ENCODE measurements around the gene RTEL1.
"Not testable (repeated sequence)": the region's sequence is repeated elsewhere in the genome, so short reads cannot be mapped to it uniquely, and the experiment has no call there.

Gene RTEL1

DNA sequence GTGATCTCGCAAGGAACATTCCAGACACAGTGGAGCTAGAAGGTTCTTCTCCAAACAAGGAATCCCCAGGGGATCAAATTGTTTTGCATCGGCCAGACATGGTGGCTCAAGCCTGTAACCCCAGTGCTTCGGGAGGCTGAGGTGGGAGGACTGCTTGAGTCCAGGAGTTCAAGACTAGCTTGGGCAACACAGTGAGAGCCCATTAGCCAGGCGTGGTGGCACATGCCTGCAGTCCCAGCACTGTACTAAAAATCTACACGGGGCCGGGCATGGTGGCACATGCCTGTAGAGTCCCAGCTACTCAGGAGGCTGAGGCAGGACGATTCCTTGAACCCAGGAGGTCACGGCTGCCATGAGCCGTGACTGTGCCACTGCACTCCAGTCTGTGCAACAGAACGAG, 46.5 kb upstream of the RTEL1 start:
- H3K9ac ChIP-seq (ENCODE audit: low read length), result no peak overlapping the region

DNA sequence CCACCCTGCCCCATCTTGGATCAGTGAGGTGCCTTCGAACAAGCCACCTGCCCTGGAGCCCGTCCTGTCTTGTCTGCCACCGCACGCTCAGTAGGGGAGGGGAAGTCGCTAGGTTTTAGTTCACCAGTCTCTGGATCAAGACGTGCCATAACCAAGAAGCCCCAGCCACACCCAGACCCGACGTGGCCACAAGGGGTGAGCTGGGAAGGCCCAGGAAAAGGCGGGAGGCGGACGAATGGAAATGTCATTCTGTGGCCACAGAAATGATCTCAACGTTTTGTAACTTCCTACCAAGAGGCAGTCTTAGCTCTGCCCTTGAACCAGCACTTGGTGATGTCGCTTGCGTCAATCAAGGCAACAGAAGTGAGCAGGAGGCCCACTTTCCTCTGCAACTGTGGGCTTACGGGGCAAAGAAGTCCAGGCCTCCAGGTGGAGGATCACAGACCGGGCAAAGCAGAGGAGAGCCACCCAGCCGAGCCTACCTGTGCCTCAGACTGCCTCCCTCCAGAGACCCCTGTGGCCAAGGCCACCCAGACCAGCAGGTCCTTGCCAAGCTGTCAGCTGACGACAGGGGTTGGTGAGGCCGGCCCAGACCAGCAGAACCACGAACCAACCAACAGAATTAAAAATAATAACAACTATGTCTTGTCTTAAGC, 45.7 kb upstream of the RTEL1 start:
- TF ChIP-seq EZH2phosphoT487 (IDR thresholded peaks at IDR 0.05; ENCODE audit: low read length) (no peak), EZH2 (optimal IDR thresholded peaks at IDR 0.05; ENCODE audit: low read depth, low read length) (no peak)
- TF ChIP-seq, protein P1, sequence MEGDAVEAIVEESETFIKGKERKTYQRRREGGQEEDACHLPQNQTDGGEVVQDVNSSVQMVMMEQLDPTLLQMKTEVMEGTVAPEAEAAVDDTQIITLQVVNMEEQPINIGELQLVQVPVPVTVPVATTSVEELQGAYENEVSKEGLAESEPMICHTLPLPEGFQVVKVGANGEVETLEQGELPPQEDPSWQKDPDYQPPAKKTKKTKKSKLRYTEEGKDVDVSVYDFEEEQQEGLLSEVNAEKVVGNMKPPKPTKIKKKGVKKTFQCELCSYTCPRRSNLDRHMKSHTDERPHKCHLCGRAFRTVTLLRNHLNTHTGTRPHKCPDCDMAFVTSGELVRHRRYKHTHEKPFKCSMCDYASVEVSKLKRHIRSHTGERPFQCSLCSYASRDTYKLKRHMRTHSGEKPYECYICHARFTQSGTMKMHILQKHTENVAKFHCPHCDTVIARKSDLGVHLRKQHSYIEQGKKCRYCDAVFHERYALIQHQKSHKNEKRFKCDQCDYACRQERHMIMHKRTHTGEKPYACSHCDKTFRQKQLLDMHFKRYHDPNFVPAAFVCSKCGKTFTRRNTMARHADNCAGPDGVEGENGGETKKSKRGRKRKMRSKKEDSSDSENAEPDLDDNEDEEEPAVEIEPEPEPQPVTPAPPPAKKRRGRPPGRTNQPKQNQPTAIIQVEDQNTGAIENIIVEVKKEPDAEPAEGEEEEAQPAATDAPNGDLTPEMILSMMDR (IDR thresholded peaks at IDR 0.05; ENCODE audit: low read length), result no peak
- Histone ChIP-seq H3K79me2 (ENCODE audit: low read length) (peaks cover 36% of the 10 kb centered on the region), H4K20me1 (ENCODE audit: insufficient read depth, low read length) (no peaks in the 10 kb centered on the region), H3F3A (ENCODE audit: insufficient read depth, low read length) (no peaks in the 10 kb centered on the region), H3K27me3 (replicated peaks; ENCODE audit: insufficient read depth, low read length) (no peaks in the 10 kb centered on the region), H3K4me3 (ENCODE audit: low read length) (no peak overlapping the region), H3K9me3 (replicated peaks; ENCODE audit: insufficient read depth, low read length) (no peaks in the 10 kb centered on the region), H2AFZ (ENCODE audit: low read length) (no peak overlapping the region), H3K9me2 (replicated peaks; ENCODE audit: insufficient read depth, low read length) (no peaks in the 10 kb centered on the region), H3K4me2 (ENCODE audit: low read depth, low read length) (no peak overlapping the region), H3K9ac (ENCODE audit: low read length) (no peak overlapping the region), H3K27ac (ENCODE audit: low read length) (no peak overlapping the region), H3K4me1 (ENCODE audit: low read length) (no peaks in the 10 kb centered on the region), H3K36me3 (replicated peaks; ENCODE audit: insufficient read depth, low read length) (no peaks in the 10 kb centered on the region)
- DNase-seq, result no peak

More for the DNA sequence above, 46.5 kb upstream of the RTEL1 start:
- Histone ChIP-seq H3K4me2 (ENCODE audit: low read depth, low read length) (no peak overlapping the region), H3K9me2 (replicated peaks; ENCODE audit: insufficient read depth, low read length) (no peaks in the 10 kb centered on the region), H3K27ac (ENCODE audit: low read length) (no peak overlapping the region), H4K20me1 (ENCODE audit: insufficient read depth, low read length) (no peaks in the 10 kb centered on the region), H3K36me3 (replicated peaks; ENCODE audit: insufficient read depth, low read length) (no peaks in the 10 kb centered on the region), H3K27me3 (replicated peaks; ENCODE audit: insufficient read depth, low read length) (no peaks in the 10 kb centered on the region), H3F3A (ENCODE audit: insufficient read depth, low read length) (no peaks in the 10 kb centered on the region), H3K4me3 (ENCODE audit: low read length) (no peak overlapping the region), H2AFZ (ENCODE audit: low read length) (no peak overlapping the region), H3K9me3 (replicated peaks; ENCODE audit: insufficient read depth, low read length) (no peaks in the 10 kb centered on the region), H3K4me1 (ENCODE audit: low read length) (no peaks in the 10 kb centered on the region), H3K79me2 (ENCODE audit: low read length) (peaks cover 41% of the 10 kb centered on the region)
- TF ChIP-seq EZH2phosphoT487 (IDR thresholded peaks at IDR 0.05; ENCODE audit: low read length) (no peak), EZH2 (optimal IDR thresholded peaks at IDR 0.05; ENCODE audit: low read depth, low read length) (no peak)
- TF ChIP-seq, protein P1 (IDR thresholded peaks at IDR 0.05; ENCODE audit: low read length), result no peak
- no peak for DNase-seq

DNA sequence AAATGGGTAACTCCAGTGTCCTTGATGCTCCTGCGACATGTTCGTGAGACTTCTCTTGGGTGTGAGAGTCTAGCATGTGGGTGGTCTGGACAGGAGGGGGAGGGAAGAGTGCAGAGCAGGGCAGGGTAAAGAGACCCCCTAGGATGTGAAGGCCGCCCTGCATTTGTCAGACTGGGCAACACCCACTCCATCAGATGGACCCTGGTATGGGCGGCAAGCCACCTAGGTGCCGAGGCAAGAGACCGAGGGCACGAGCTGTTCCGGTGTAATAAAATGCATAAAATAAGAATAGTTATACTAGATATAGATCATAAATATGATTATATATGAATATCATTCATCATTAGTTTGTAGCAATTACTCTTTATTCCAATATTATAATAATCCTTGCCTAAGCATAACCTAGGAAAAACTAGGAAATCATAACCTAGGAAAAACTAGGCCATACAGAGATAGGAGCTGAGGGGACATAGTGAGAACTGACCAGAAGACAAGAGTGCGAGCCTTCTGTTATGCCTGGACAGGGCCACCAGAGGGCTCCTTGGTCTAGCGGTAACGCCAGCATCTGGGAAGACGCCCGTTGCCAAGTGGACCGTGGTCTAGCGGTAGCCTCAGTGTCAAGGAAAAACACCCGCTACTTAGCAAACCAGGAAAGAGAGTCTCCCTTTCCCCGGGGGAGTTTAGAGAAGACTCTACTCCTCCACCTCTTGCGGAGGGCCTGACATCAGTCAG, 44.1 kb upstream of the RTEL1 start:
- not testable (repeated sequence) for DNase-seq; H3F3A ChIP-seq (ENCODE audit: insufficient read depth, low read length); H3K4me3 ChIP-seq (ENCODE audit: low read length); H3K4me2 ChIP-seq (ENCODE audit: low read depth, low read length); H3K9me2 ChIP-seq (replicated peaks; ENCODE audit: insufficient read depth, low read length); H3K4me1 ChIP-seq (ENCODE audit: low read length); H2AFZ ChIP-seq (ENCODE audit: low read length); H3K9me3 ChIP-seq (replicated peaks; ENCODE audit: insufficient read depth, low read length); H3K9ac ChIP-seq (ENCODE audit: low read length); H3K36me3 ChIP-seq (replicated peaks; ENCODE audit: insufficient read depth, low read length); H3K27me3 ChIP-seq (replicated peaks; ENCODE audit: insufficient read depth, low read length); H3K27ac ChIP-seq (ENCODE audit: low read length); H4K20me1 ChIP-seq (ENCODE audit: insufficient read depth, low read length)
- peaks cover 47% of the 10 kb centered on the region for H3K79me2 ChIP-seq (ENCODE audit: low read length)

Data from MM.1S (cell line).